ENCODE measurements around the gene LRRN2. TPM values are rescaled to one million over a fixed set of nuclear protein-coding genes. Genes with fewer than 3 reads are reported as not detected.

Gene LRRN2
- total and polyA plus RNA-seq, 2 experiments from 2014 or later = 7.0 to 27.9 TPM

DNA sequence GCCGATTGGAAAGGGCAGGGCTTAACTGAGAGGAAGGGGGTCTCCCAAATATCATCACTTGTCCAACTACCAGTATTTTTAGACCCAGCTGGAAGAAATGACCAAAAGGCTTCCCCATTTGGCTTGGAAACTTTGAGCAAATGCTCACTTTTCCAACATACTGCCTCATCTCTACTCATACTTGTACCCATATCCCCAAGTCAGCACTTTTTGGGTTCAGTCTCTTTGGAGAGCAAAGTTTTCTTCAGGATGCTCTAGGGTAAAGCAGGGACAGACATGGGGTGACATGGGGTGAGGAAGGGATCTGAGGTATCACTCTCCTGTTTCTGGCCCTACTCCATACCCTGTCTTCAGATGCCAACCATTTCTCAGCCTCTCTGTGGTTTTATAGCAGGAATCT is 27.2 kb downstream of the LRRN2 start:
- H3K36me3 ChIP-seq (replicated peaks; ENCODE audit: insufficient read depth, low read depth) = no peaks in the 10 kb centered on the region
- no peak for DNase-seq (ENCODE audit: low spot score)
- H3K4me2 ChIP-seq = no peak overlapping the region
- H2AFZ ChIP-seq = no peak overlapping the region
- H3K27ac ChIP-seq = no peak overlapping the region
- no peaks in the 10 kb centered on the region for H3K9me3 ChIP-seq (ENCODE audit: low read depth)
- H3K27me3 ChIP-seq = no peaks in the 10 kb centered on the region
- H3K4me3 ChIP-seq = no peak overlapping the region
- no peaks in the 10 kb centered on the region for H3K79me2 ChIP-seq
- WGBS (ENCODE audit: low lambda C conversion rate, missing lambda C conversion rate) = 95% methylated on average over 1 of the region's 1 CpG
- H4K20me1 ChIP-seq (ENCODE audit: insufficient read depth, poor library complexity, severe bottlenecking) = no peaks in the 10 kb centered on the region
- H3K4me1 ChIP-seq (ENCODE audit: insufficient read depth) = no peaks in the 10 kb centered on the region
- TF ChIP-seq, protein P1, sequence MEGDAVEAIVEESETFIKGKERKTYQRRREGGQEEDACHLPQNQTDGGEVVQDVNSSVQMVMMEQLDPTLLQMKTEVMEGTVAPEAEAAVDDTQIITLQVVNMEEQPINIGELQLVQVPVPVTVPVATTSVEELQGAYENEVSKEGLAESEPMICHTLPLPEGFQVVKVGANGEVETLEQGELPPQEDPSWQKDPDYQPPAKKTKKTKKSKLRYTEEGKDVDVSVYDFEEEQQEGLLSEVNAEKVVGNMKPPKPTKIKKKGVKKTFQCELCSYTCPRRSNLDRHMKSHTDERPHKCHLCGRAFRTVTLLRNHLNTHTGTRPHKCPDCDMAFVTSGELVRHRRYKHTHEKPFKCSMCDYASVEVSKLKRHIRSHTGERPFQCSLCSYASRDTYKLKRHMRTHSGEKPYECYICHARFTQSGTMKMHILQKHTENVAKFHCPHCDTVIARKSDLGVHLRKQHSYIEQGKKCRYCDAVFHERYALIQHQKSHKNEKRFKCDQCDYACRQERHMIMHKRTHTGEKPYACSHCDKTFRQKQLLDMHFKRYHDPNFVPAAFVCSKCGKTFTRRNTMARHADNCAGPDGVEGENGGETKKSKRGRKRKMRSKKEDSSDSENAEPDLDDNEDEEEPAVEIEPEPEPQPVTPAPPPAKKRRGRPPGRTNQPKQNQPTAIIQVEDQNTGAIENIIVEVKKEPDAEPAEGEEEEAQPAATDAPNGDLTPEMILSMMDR (IDR thresholded peaks at IDR 0.05; ENCODE audit: poor library complexity) = no peak
- TF ChIP-seq EZH2 (IDR thresholded peaks at IDR 0.05; ENCODE audit: borderline replicate concordance) = no peak
- TF ChIP-seq EZH2phosphoT487 (IDR thresholded peaks at IDR 0.05; ENCODE audit: low read depth, severe bottlenecking, unreplicated experiment) = no peak
- H3K9me2 ChIP-seq (replicated peaks; ENCODE audit: insufficient read depth) = no peaks in the 10 kb centered on the region

DNA sequence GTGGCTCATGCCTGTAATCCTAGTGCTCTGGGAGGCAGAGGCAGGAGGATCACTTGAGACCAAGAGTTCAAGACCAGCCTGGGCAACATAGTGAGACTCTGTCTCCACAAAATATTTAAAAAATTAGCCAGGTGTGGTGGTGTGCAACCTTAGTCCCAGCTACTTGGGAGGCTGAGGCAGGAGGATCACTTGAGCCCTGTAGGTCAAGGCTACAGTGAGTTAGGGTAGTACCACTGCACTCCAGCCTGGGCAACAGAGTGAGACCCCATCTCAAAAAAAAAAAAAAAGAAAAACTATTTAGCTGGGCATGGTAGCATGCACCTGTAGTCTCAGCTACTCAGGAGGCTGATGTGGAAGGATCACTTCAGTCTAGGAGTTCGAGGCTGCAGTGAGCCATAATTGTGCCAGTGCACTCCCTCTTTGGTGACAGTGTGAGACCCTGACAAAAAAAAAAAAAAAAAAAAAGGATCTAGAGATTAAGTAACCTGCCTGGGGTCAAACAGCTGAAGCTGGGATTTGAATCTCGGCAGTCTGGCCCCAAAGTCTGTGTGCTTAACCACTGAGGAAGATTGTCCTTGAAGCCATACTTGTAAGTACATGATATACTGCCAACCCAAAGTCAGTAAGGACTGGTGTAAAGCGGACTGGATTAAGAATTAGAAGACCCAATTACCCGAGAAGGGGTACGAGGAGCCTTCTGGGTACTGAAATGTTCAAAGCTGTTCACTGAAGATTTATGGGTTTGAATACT is 31.8 kb downstream of the LRRN2 start:
- H3K27ac ChIP-seq = no peak overlapping the region
- TF ChIP-seq EZH2phosphoT487 (IDR thresholded peaks at IDR 0.05; ENCODE audit: low read depth, severe bottlenecking, unreplicated experiment) (no peak), EZH2 (IDR thresholded peaks at IDR 0.05; ENCODE audit: borderline replicate concordance) (no peak)
- TF ChIP-seq, protein P1 (IDR thresholded peaks at IDR 0.05; ENCODE audit: poor library complexity) = no peak
- no peak for DNase-seq (ENCODE audit: low spot score)
- H4K20me1 ChIP-seq (ENCODE audit: insufficient read depth, poor library complexity, severe bottlenecking) = no peaks in the 10 kb centered on the region
- no peak overlapping the region for H3K4me2 ChIP-seq
- WGBS (ENCODE audit: low lambda C conversion rate, missing lambda C conversion rate) = 80% methylated on average over 5 of the region's 5 CpGs
- peaks cover 7% of the 10 kb centered on the region for H3K27me3 ChIP-seq
- H3K79me2 ChIP-seq = no peaks in the 10 kb centered on the region
- H3K36me3 ChIP-seq (replicated peaks; ENCODE audit: insufficient read depth, low read depth) = no peaks in the 10 kb centered on the region
- H3K4me1 ChIP-seq (ENCODE audit: insufficient read depth) = peaks cover 7% of the 10 kb centered on the region
- no peaks in the 10 kb centered on the region for H3K9me3 ChIP-seq (ENCODE audit: low read depth)
- no peaks in the 10 kb centered on the region for H3K9me2 ChIP-seq (replicated peaks; ENCODE audit: insufficient read depth)
- H2AFZ ChIP-seq = no peak overlapping the region
- H3K4me3 ChIP-seq = no peak overlapping the region

DNA sequence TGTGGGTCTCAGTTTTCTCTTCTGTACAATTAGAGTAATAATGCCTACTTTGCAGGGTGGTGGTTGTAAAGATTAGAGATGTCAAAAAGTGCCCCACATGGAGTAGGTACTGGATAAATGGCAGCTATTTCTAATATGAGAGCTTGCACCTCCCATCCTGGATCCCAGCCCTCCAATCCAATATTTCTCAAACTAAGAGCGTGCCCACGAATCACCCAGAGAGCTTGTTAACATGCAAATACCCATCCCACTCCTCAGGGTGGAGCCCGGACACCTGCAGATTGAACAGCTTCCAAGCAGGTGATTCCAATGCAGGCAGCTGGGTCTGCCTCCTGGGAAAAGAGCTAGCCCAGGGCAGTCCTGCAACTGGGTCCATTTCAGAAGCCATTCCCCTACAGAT is 33.0 kb downstream of the LRRN2 start:
- no peaks in the 10 kb centered on the region for H3K36me3 ChIP-seq (replicated peaks; ENCODE audit: insufficient read depth, low read depth)
- H4K20me1 ChIP-seq (ENCODE audit: insufficient read depth, poor library complexity, severe bottlenecking) = no peaks in the 10 kb centered on the region
- no peak overlapping the region for H3K4me2 ChIP-seq
- no peak overlapping the region for H3K27ac ChIP-seq
- H3K4me3 ChIP-seq = no peak overlapping the region
- WGBS (ENCODE audit: low lambda C conversion rate, missing lambda C conversion rate) = 38% methylated on average over 3 of the region's 3 CpGs
- no peak for DNase-seq (ENCODE audit: low spot score)
- H3K79me2 ChIP-seq = no peaks in the 10 kb centered on the region
- peaks cover 7% of the 10 kb centered on the region for H3K27me3 ChIP-seq
- H2AFZ ChIP-seq = no peak overlapping the region
- TF ChIP-seq EZH2 (IDR thresholded peaks at IDR 0.05; ENCODE audit: borderline replicate concordance) (no peak), EZH2phosphoT487 (IDR thresholded peaks at IDR 0.05; ENCODE audit: low read depth, severe bottlenecking, unreplicated experiment) (no peak)
- TF ChIP-seq, protein P1 (IDR thresholded peaks at IDR 0.05; ENCODE audit: poor library complexity) = no peak
- peaks cover 7% of the 10 kb centered on the region for H3K4me1 ChIP-seq (ENCODE audit: insufficient read depth)
- no peaks in the 10 kb centered on the region for H3K9me3 ChIP-seq (ENCODE audit: low read depth)
- no peaks in the 10 kb centered on the region for H3K9me2 ChIP-seq (replicated peaks; ENCODE audit: insufficient read depth)
